Esophagus squamous epithelium (tissue), 5 donors: ENCODE data around the gene ABHD13. TPM values are rescaled to one million over a fixed set of nuclear protein-coding genes. Genes with fewer than 3 reads are reported as not detected.
A peak's percentile ranks its signal among the peaks of the same experiment; 100 is the strongest.

Experiments used
- DNase-seq: peaks from one replicate; lab custom pipeline; 2025; lab: John Stamatoyannopoulos, UW
- H3K27ac ChIP-seq, 4 donors: fragments of 200-600 bp; sonication (generic); one replicate each; pipeline ENCODE4 v1.5.1; 2016 to 2019; ENCODE audit warnings: mild to moderate bottlenecking in 1 of 4
- H3K27me3 ChIP-seq, 4 donors: fragments of 200-600 bp; sonication (generic); 1 replicate in 3 of 4; 2 replicates in 1 of 4; pipeline versions ENCODE4 v1.5.1 to v1.6.0; 2017 to 2021; ENCODE audit warnings: antibody characterized with exemption in 1 of 4
- H3K36me3 ChIP-seq, 3 donors: fragments of 200-600 bp; sonication (generic); one replicate each; pipeline ENCODE4 v1.5.1; 2016 to 2019
- H3K4me1 ChIP-seq, 3 donors: fragments of 200-600 bp; sonication (generic); one replicate each; pipeline ENCODE4 v1.5.1; 2017 to 2019
- H3K4me3 ChIP-seq, 4 donors: fragments of 200-600 bp; sonication (generic); 1 replicate in 3 of 4; 2 replicates in 1 of 4; pipeline ENCODE4 v1.5.1; 2016 to 2019; ENCODE audit warnings: mild to moderate bottlenecking in 2 of 4, moderate library complexity in 1 of 4
- H3K9me3 ChIP-seq, 3 donors: fragments of 200-600 bp; sonication (generic); one replicate each; pipeline ENCODE4 v1.5.1; 2016 to 2019
- POLR2A ChIP-seq, 4 donors: fragments of 450-650 bp; IDR thresholded peaks; one replicate each; pipeline ENCODE4 v1.6.1; 2017; ENCODE audit warnings: antibody characterized with exemption in 4 of 4, mild to moderate bottlenecking in 4 of 4, moderate library complexity in 3 of 4
- WGBS, 2 donors: methylation state at CpG; one replicate each; pipeline ENCODE4 v1.1.5; 2018; 5-methylcytosine and 5-hydroxymethylcytosine counted together
- intact Hi-C: fragments of 100-400 bp; cut with DNase I; formaldehyde crosslinking; loops from one replicate; pipeline ENCODE4 v1.15.0; 2022
- total RNA-seq, 4 donors: library from RNA; depleted of rRNA; stranded (reverse); fragments of >200 nt; gene quantifications; one replicate each; pipeline ENCODE4 v1.1.0, GENCODE V29; 2016
- TF ChIP-seq, protein P1 (sequence below), 6 experiments: fragments of 450-650 bp in 4 of 6; fragments of 200-600 bp in 2 of 6; sonication (generic) in 2 of 6; IDR thresholded peaks; one replicate each; pipeline ENCODE4 v1.5.1; 2016 to 2019; ENCODE audit warnings: antibody characterized with exemption in 6 of 6, mild to moderate bottlenecking in 4 of 6, moderate library complexity in 4 of 6
- donor health status: DM: yes; HTN: yes; CAD: no.

The ABHD13 gene
- total RNA-seq, 4 donors from 2014 or later = 6.8 to 12.2 (median 8.4) TPM

DNA sequence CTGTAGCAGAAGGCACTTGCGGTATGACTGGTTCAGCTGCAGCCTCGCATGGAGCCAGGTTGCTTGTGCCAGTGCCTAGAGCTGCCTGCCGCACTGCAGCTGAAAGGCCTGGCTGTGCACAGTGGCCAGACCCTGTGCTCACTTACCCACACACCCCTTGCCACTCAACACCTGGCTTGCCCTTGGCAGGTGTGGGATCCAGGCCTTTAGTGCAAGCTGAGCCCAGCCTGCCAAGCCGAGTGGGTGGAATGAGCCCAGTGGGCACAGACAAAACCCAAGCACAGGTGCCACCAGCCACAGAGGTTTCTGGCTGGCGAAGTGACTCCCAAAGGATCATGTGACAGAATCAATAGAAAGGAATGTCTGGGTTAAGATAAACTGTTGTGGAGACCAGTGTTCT, 22.3 kb upstream of the ABHD13 start:
- DNase-seq = no peak
- no peaks in the 10 kb centered on the region for H3K4me1 ChIP-seq
- intact Hi-C loops = no loop called here
- no peak overlapping the region for H3K4me3 ChIP-seq
- no peaks in the 10 kb centered on the region for H3K27me3 ChIP-seq
- 69 to 77% methylated on average over 2 of the region's 5 CpGs for WGBS, 2 donors
- no peaks in the 10 kb centered on the region for H3K36me3 ChIP-seq
- no peak for TF ChIP-seq POLR2A (IDR thresholded peaks at IDR 0.05)
- TF ChIP-seq, protein P1, sequence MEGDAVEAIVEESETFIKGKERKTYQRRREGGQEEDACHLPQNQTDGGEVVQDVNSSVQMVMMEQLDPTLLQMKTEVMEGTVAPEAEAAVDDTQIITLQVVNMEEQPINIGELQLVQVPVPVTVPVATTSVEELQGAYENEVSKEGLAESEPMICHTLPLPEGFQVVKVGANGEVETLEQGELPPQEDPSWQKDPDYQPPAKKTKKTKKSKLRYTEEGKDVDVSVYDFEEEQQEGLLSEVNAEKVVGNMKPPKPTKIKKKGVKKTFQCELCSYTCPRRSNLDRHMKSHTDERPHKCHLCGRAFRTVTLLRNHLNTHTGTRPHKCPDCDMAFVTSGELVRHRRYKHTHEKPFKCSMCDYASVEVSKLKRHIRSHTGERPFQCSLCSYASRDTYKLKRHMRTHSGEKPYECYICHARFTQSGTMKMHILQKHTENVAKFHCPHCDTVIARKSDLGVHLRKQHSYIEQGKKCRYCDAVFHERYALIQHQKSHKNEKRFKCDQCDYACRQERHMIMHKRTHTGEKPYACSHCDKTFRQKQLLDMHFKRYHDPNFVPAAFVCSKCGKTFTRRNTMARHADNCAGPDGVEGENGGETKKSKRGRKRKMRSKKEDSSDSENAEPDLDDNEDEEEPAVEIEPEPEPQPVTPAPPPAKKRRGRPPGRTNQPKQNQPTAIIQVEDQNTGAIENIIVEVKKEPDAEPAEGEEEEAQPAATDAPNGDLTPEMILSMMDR (IDR thresholded peaks at IDR 0.05) = no peak
- peaks cover 0 to 12% (median 5%) of the 10 kb centered on the region in 3 donors for H3K9me3 ChIP-seq
- no peak overlapping the region for H3K27ac ChIP-seq

DNA sequence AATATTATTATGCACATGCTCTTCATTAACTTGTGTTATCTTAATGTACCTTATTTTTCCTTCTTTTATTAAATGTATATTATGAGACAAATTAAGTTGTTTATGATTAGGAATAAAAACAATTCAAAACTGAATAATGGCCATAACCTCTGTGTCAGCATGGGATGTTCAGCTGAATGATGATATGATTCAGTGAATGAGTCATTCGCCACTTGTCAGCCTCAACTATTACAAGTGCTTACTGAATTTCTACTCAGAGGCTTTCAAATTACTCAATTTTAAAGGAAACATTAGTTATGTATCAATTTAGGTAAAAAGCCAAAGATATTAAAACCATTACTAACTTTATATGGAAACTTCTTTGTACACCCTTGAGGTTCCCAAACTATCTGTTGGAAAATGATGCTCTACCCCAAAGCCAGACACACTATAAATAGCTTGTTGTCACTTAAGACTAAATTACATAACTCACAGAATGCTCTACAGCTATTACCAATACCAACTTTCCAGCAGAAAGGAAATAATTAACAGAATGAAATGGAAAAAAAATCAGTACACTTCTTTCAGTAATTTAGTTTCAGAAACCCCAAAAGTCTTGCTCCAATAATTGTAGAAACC, 17.3 kb upstream of the ABHD13 start:
- no peak for DNase-seq
- WGBS, 2 donors = 54 to 72% methylated on average over 1 of the region's 1 CpG

DNA sequence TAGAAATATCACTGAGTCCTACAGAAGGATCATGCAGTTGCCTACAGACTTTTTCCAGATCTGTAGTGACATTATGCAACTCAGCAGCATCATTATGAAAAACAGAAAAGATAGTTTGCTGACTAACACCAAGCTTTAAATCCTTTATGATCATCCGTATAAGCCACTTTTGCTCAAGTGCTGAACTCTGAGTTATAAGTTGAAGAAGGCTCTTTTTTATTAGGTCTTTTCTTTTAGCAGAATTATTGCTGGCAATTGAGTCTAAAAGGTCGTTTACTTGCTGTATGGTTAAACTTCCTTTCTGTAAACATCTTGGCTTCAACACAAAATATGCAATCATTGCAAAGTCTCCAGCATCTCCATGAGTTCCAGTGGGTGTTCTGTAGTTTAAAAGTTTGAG, 7.6 kb upstream of the ABHD13 start:
- TF ChIP-seq, protein P1 (IDR thresholded peaks at IDR 0.05) = no peak
- TF ChIP-seq POLR2A (IDR thresholded peaks at IDR 0.05) = no peak
- H3K27me3 ChIP-seq = no peaks in the 10 kb centered on the region
- H3K36me3 ChIP-seq = peaks cover 0 to 21% (median 0%) of the 10 kb centered on the region in 3 donors
- no peak overlapping the region for H3K4me3 ChIP-seq
- H3K4me1 ChIP-seq = peaks cover 1 to 18% (median 6%) of the 10 kb centered on the region in 3 donors
- H3K27ac ChIP-seq = no peak overlapping the region
- intact Hi-C loops = no loop called here
- 70 to 75% methylated on average over 2 of the region's 2 CpGs for WGBS, 2 donors
- peaks cover 0 to 8% (median 0%) of the 10 kb centered on the region in 3 donors for H3K9me3 ChIP-seq
- no peak for DNase-seq

More for the DNA sequence above, 17.3 kb upstream of the ABHD13 start:
- intact Hi-C loops = no loop called here
- no peak overlapping the region for H3K4me3 ChIP-seq
- no peaks in the 10 kb centered on the region for H3K9me3 ChIP-seq
- H3K27ac ChIP-seq = no peak overlapping the region
- no peaks in the 10 kb centered on the region for H3K36me3 ChIP-seq
- no peak for TF ChIP-seq POLR2A (IDR thresholded peaks at IDR 0.05)
- TF ChIP-seq, protein P1 (IDR thresholded peaks at IDR 0.05) = no peak
- H3K4me1 ChIP-seq = no peaks in the 10 kb centered on the region
- no peaks in the 10 kb centered on the region for H3K27me3 ChIP-seq

DNA sequence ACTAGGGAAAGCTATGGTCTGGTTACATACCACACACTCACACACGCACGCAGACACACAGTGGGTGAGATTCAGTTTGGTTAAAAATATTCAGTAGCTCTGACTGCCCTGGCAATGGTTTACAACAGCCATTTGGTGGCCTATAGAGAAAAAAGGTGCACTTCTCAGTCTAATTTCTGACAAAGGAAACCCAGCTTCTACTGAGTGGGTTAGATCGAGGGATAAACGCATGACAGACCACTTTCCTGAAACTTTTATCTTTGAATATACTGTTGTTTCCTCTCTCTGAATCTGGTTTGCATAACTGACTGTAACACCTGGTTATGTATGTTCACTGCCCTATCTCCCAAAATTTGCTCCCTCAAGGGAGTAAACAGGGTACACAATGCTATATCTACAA, 5.3 kb upstream of the ABHD13 start:
- Histone ChIP-seq H3K27ac (no peak overlapping the region), H3K4me1 (peaks cover 15 to 42% (median 22%) of the 10 kb centered on the region in 3 donors), H3K27me3 (no peaks in the 10 kb centered on the region), H3K9me3 (peaks cover 0 to 8% (median 0%) of the 10 kb centered on the region in 3 donors), H3K4me3 (no peak overlapping the region), H3K36me3 (peaks cover 0 to 21% (median 0%) of the 10 kb centered on the region in 3 donors)
- 71 to 90% methylated on average over 4 of the region's 4 CpGs for WGBS, 2 donors
- DNase-seq = no peak
- intact Hi-C loops = no loop called here
- TF ChIP-seq POLR2A (IDR thresholded peaks at IDR 0.05) = no peak
- TF ChIP-seq, protein P1 (IDR thresholded peaks at IDR 0.05) = no peak

DNA sequence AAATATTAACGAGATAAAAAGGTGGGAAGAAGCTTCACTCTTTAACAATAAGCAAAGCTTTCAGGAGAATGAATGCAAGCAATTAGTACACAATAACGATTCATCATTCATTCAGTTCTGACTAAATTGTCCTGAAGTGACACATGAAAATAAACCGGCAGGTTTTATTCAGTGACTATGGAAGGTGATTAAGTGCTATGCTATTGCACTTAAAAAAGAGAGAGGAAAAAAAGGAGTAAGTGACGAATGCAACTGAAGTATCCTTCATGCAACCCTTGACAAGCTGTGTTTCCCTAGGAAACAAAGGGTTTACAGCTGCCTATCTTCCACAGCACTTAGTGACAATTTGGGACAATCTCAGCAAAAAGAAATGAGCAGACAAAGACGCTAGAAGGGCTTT, 4.2 kb upstream of the ABHD13 start:
- H3K27ac ChIP-seq = peak overlapping the region in 2 of 4 donors; percentile 43 to 71
- H3K4me1 ChIP-seq = peaks cover 15 to 44% (median 22%) of the 10 kb centered on the region in 3 donors
- TF ChIP-seq, protein P1 (IDR thresholded peaks at IDR 0.05) = no peak
- TF ChIP-seq POLR2A (IDR thresholded peaks at IDR 0.05) = no peak
- H3K9me3 ChIP-seq = peaks cover 0 to 7% (median 0%) of the 10 kb centered on the region in 3 donors
- no peaks in the 10 kb centered on the region for H3K27me3 ChIP-seq
- WGBS, 2 donors = 35 to 55% methylated on average over 5 of the region's 5 CpGs
- peak overlapping the region in 1 of 4 donors; percentile 72 for H3K4me3 ChIP-seq
- intact Hi-C loops = no loop called here
- no peak for DNase-seq
- H3K36me3 ChIP-seq = peaks cover 0 to 21% (median 0%) of the 10 kb centered on the region in 3 donors
